ENCODE measurements around the gene B3GALT4.

The B3GALT4 gene

DNA sequence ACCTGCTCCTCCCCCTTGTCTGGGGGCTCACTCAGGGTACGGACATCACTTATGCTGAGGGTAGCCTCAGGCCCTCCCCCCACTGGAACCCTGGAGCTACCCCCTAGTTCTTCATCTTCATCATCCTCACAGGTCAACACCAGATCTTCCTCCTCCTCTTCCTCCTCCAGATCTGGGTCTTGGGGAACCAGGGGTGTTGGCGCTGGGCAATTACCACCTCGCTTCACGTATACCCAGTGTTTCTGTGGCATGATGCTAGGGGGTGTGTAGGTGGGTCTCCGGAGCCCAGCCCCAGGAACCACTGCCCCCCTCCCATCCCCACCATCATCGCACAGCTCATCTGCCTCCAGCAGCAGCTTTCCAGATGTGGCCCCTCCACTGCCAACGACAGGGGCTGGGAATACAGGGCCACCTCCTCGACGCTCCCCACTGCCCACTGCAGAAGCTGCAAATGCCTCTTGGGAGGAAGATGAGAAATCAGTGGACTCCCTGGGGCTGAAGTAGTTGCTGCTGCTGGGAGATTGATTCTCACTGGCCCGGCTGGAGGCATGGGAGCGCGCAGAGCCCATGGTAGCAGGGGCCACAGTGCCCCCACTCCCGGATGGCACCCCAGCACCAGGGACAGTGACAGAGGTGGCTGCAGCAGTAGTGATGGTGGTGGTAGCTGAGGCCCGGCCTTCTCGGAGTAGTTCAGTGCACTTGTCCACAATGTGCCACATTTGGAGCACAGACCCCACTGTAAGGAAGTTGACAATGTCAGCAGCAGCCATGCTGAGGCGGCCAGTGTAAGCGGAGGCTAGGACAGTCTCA lies 39.1 kb downstream of the B3GALT4 start:
- no peak for FAIRE-seq

DNA sequence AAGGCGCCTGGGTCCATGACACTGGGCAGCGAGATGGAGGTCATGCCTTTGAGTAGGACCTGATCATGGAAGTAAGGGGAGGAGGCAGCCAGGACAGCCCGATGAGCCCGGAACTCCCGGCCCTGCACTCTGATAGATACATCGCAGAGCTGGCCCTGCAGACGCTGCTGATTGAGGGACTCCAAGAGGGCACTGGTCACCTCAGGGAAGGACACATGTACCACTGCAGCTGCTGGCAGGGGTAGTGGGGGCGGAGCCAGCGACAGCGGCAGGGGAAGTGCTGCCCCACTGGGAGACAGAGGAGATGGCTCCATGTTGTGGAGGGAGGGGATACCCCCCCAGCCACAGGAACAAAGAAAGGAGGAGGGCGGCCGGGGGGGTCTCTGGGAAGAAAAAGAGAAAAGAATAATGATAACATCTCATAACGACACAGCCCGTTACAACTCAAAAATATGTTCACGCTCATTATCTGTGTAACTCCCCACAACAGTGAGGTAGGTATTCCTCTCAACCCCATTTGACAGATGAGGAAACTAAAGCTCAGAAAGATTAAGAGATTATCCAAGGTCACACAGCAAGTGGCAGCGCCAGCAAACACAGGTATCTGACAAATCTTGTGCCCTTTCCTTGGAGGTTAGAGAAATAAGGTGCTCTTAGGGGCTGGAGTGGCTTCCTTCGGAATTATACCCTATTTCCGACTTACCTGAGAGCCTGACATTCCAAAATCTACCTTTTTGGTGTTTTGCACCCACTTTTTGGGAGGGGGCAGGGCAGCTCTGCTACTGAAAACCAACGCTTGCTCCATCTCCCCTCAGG lies 39.9 kb downstream of the B3GALT4 start:
- no peak for FAIRE-seq

- no peak for FAIRE-seq
Observed at GRCh38 chr6:33317419-33317668, 40.4 kb downstream of the B3GALT4 start.

DNA sequence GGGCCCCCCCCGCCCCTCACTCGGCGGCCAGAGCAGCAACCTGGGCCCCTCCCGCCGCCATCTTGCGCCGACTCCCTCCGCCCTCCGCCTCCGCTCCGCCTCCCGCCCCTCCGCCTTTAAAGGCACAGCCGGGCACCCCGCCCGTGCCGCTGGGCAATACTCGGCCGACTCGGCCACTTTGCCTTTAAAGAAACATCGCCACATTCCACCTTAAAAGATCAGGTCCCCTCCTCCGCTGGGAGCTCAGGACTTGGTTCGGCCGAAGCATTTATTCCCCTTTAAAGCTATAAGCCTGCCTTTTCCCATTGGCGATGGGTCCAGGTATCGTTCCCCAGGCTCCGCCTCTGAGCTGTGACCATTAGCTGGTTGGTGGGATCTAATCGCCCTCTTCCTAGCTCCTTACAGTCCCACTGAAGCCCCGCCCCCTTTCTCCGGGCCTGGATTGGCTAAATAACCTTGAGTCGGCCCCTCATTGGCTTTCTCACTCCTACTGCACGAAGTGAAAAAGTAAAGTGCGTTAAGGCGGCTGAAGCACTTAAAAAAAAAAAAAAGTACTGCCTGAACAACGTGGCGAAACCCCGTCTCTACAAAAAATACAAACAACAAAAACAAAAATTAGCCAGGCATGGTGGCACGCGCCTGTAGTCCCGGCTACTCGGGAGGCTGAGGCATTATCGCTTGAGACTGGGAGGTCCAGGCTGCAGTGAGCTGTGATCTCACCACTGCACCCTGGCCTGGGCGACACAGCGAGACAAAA lies 40.9 kb downstream of the B3GALT4 start, which contains the start of gene ZBTB22:
ZBTB22 (minus strand) TSS at position 76 of the 757 bp plus-strand sequence. CDS start 828 bp downstream, outside the sequence.
- peak; percentile 96 for FAIRE-seq

DNA sequence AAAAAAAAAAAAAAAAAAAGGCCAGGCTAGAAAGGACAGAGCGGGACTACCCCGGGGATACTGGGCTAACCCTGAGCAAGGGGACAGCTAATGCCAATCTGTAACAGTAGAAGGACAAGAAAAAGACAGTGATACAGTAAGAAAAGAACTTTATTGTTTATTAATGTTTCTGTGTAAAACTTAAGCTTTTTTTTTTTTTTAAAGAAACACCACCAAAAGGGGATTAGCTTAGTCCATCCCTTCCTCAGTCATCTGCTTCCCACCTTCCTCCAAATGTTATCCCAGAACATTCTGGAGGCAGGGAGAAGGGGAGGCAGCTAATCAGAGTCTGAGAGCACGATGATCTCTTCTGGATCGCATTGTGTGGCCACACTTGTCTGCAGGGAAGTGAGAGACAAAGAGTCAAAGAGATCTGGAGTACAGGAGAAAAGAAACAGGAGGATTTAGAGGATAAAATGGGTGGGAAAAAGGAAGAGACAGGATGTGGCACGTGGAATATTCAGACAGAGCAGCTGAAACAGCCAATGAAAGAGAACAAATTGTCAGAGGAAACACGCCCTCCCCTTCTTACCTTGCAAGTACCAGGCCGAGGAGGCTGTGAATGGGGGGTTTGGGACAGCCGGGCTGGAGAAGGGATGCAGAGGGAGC lies 41.6 kb downstream of the B3GALT4 start:
- FAIRE-seq: no peak

- no peak for FAIRE-seq
Observed at GRCh38 chr6:33319939-33320314, 43.0 kb downstream of the B3GALT4 start.

- FAIRE-seq: no peak
Observed at GRCh38 chr6:33320315-33321181, 43.6 kb downstream of the B3GALT4 start.

DNA sequence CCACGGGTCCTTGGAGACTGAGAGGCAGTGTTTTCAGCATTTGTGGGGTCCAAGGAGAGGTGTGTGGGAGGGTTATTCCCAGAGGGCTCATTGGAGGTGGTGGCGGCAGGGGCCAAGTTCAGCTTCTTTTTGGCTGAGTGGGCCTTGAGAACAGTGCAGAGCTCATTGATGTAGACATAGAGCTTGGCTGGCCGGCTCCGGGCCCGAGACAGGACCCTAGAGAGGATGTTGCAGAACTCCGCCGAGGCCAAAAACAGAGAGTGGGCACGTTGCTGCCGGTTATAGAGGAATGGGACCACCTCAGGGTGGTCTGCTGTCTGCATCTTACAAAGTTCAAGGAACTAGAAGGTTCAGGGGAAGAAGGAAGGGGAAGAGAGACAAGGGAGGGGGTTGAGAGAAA lies 44.3 kb downstream of the B3GALT4 start:
- FAIRE-seq: no peak

DNA sequence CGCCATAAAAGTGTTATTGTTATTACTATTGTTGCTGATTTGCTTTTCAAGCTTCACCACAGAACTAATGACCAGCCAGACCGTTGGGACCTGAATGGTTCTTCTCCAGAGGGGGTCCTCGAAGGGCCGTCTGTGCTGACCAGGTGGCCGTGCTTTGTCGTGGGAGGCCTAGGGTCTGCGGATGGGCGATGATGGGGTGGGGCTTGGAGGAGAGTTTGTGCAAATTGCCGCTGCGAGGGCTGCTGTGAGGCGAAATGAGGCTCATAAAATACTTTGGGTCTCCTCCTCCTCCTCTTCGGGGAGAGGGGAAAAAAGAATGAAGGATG lies 46.7 kb downstream of the B3GALT4 start:
- no peak for FAIRE-seq

DNA sequence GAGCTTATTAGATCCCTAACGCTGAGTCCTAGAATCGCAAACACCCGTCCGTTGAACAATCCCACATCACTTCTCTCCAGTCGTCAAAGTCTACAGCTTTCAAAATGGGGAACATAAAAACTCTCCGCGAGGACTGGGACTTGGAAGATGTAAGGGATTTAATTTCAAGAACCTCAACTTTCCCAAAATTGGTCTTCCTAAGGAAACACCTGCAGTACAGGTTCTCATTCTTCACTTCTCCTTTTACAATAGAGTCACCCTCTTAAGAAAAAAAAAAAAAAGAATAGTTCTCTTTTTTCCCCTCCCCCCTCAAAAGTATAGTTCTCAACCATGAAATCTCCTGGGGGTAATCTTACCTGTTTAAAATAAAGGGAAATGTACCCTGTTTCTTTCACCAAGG lies 47.2 kb downstream of the B3GALT4 start:
- no peak for FAIRE-seq

All from TTC549 (cell line).